MM.1S (cell line): ENCODE data around the gene ETV6.

ENCODE experiments used
- DNase-seq: peaks from one replicate; pipeline ENCODE4 v3.0.0-alpha.2; 2015
- H2AFZ ChIP-seq: fragments of 300-600 bp; sonication (generic); 2 replicates; pipeline ENCODE4 v1.6.0; 2016; ENCODE audit warnings: antibody characterized with exemption, low read length
- H3F3A ChIP-seq: fragments of 300-600 bp; sonication (generic); 2 replicates; pipeline ENCODE4 v1.6.1; 2016; ENCODE audit warnings: mild to moderate bottlenecking, antibody characterized with exemption, low read length, moderate library complexity, mixed read lengths; ENCODE audit not compliant: insufficient read depth
- H3K27ac ChIP-seq: fragments of 300-600 bp; sonication (generic); 2 replicates; pipeline ENCODE4 v1.5.1; 2016; ENCODE audit warnings: mild to moderate bottlenecking, low read length
- H3K27me3 ChIP-seq: fragments of 300-600 bp; sonication (generic); replicated peaks from 2 replicates; pipeline ENCODE4 v1.6.0; 2016; ENCODE audit warnings: low read length; ENCODE audit not compliant: insufficient read depth
- H3K36me3 ChIP-seq: fragments of 300-600 bp; sonication (generic); replicated peaks from 2 replicates; pipeline ENCODE4 v1.6.1; 2016; ENCODE audit warnings: mild to moderate bottlenecking, low read length, mixed read lengths; ENCODE audit not compliant: insufficient read depth
- H3K4me1 ChIP-seq: fragments of 300-600 bp; sonication (generic); 2 replicates; pipeline ENCODE4 v1.6.1; 2016; ENCODE audit warnings: low read length, mixed read lengths
- H3K4me2 ChIP-seq: fragments of 300-600 bp; sonication (generic); 2 replicates; pipeline ENCODE4 v1.6.0; 2016; ENCODE audit warnings: low read depth, low read length
- H3K4me3 ChIP-seq: fragments of 300-600 bp; sonication (generic); 2 replicates; pipeline ENCODE4 v1.5.1; 2016; ENCODE audit warnings: low read length, mixed read lengths
- H3K79me2 ChIP-seq: fragments of 300-600 bp; sonication (generic); 2 replicates; pipeline ENCODE4 v1.6.1; 2016; ENCODE audit warnings: mixed run types, low read length, mixed read lengths
- H3K9ac ChIP-seq: fragments of 300-600 bp; sonication (generic); 2 replicates; pipeline ENCODE4 v1.6.1; 2016; ENCODE audit warnings: low read length, mixed read lengths
- H3K9me2 ChIP-seq: fragments of 300-600 bp; sonication (generic); replicated peaks from 2 replicates; pipeline ENCODE4 v1.6.1; 2016; ENCODE audit warnings: mild to moderate bottlenecking, low read length, mixed read lengths; ENCODE audit not compliant: insufficient read depth
- H3K9me3 ChIP-seq: fragments of 300-600 bp; sonication (generic); replicated peaks from 2 replicates; pipeline ENCODE4 v1.6.1; 2016; ENCODE audit warnings: mild to moderate bottlenecking, low read length, mixed read lengths; ENCODE audit not compliant: insufficient read depth
- H4K20me1 ChIP-seq: fragments of 300-600 bp; sonication (generic); 2 replicates; pipeline ENCODE4 v1.6.1; 2016; ENCODE audit warnings: mild to moderate bottlenecking, low read length, moderate library complexity, mixed read lengths; ENCODE audit not compliant: insufficient read depth
- EZH2 ChIP-seq: fragments of 300-600 bp; sonication (generic); optimal IDR thresholded peaks from 2 replicates; pipeline ENCODE3; 2017; ENCODE audit warnings: low read depth, mild to moderate bottlenecking, antibody characterized with exemption, low read length, mixed read lengths
- EZH2phosphoT487 ChIP-seq: fragments of 300-600 bp; sonication (generic); IDR thresholded peaks from 2 replicates; pipeline ENCODE4 v1.6.1; 2018; ENCODE audit warnings: antibody characterized with exemption, low read length
- TF ChIP-seq, protein P1 (sequence below): fragments of 300-600 bp; sonication (generic); IDR thresholded peaks from 2 replicates; pipeline ENCODE4 v1.5.1; 2016; ENCODE audit warnings: antibody characterized with exemption, low read length, mixed read lengths

ETV6 gene

GRCh38 chr12:11836282-11837151 is 187.0 kb downstream of the ETV6 start:
- H3K79me2 ChIP-seq = 0 out of 2 replicates have a peak, but pooled peaks cover 5% of the 10 kb centered on the region
- peak; percentile 79 for DNase-seq
- H3K4me3 ChIP-seq = peak overlapping the region; percentile 30; the same call in 1 of the 2 replicates
- peaks cover 25% of the 10 kb centered on the region for H3F3A ChIP-seq
- H2AFZ ChIP-seq = peak overlapping the region; percentile 19
- H3K27me3 ChIP-seq = no peaks in the 10 kb centered on the region
- H3K36me3 ChIP-seq = no peaks in the 10 kb centered on the region
- H3K4me2 ChIP-seq = peak overlapping the region; percentile 65
- no peaks in the 10 kb centered on the region for H3K9me3 ChIP-seq
- peak overlapping the region; percentile 30; the same call in 1 of the 2 replicates for H3K9ac ChIP-seq
- H3K4me1 ChIP-seq = peaks cover 44% of the 10 kb centered on the region
- TF ChIP-seq EZH2 (no peak), EZH2phosphoT487 (no peak)
- TF ChIP-seq, protein P1, sequence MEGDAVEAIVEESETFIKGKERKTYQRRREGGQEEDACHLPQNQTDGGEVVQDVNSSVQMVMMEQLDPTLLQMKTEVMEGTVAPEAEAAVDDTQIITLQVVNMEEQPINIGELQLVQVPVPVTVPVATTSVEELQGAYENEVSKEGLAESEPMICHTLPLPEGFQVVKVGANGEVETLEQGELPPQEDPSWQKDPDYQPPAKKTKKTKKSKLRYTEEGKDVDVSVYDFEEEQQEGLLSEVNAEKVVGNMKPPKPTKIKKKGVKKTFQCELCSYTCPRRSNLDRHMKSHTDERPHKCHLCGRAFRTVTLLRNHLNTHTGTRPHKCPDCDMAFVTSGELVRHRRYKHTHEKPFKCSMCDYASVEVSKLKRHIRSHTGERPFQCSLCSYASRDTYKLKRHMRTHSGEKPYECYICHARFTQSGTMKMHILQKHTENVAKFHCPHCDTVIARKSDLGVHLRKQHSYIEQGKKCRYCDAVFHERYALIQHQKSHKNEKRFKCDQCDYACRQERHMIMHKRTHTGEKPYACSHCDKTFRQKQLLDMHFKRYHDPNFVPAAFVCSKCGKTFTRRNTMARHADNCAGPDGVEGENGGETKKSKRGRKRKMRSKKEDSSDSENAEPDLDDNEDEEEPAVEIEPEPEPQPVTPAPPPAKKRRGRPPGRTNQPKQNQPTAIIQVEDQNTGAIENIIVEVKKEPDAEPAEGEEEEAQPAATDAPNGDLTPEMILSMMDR = no peak
- H3K9me2 ChIP-seq = no peaks in the 10 kb centered on the region
- no peaks in the 10 kb centered on the region for H4K20me1 ChIP-seq
- peak overlapping the region; percentile 72 for H3K27ac ChIP-seq

GRCh38 chr12:11837216-11837934 is 187.9 kb downstream of the ETV6 start:
- Histone ChIP-seq H3K27me3 (no peaks in the 10 kb centered on the region), H4K20me1 (no peaks in the 10 kb centered on the region), H3K4me1 (peaks cover 36% of the 10 kb centered on the region), H3K36me3 (no peaks in the 10 kb centered on the region), H3K9ac (peak overlapping the region; percentile 30; the same call in 1 of the 2 replicates), H3K4me3 (no peak overlapping the region), H3K79me2 (0 out of 2 replicates have a peak, but pooled peaks cover 5% of the 10 kb centered on the region), H2AFZ (no peak overlapping the region), H3F3A (peaks cover 25% of the 10 kb centered on the region), H3K27ac (peak overlapping the region; percentile 72; the same call in 1 of the 2 replicates), H3K9me2 (no peaks in the 10 kb centered on the region), H3K4me2 (peak overlapping the region; percentile 65), H3K9me3 (no peaks in the 10 kb centered on the region)
- TF ChIP-seq, protein P1 = no peak
- TF ChIP-seq EZH2 (no peak), EZH2phosphoT487 (no peak)
- DNase-seq = no peak

DNA sequence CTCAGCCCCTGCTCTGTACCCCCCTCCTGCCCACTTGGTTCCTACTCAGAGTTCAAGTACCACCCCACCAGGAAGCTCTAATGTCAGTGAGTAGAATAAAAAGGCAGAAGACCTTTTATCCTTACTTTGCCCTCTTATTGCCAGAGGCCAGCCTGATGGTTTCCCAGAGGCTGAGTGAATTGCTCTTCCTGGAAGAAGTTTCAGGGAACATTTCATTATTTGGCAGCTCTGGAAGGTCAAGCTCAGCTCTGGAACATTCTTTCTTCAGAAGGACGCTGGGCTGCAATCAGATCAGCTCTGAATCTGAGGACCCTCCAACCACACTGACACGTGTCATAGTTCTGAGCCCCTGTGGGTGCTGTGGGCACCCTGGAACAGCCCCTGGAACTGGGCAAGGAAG is 188.9 kb downstream of the ETV6 start:
- Histone ChIP-seq H3K79me2 (0 out of 2 replicates have a peak, but pooled peaks cover 5% of the 10 kb centered on the region), H3K4me3 (no peak overlapping the region), H3K9me3 (no peaks in the 10 kb centered on the region), H3K27me3 (no peaks in the 10 kb centered on the region), H3F3A (peaks cover 25% of the 10 kb centered on the region), H3K4me1 (peaks cover 33% of the 10 kb centered on the region), H3K36me3 (no peaks in the 10 kb centered on the region), H3K9me2 (no peaks in the 10 kb centered on the region), H4K20me1 (no peaks in the 10 kb centered on the region), H3K27ac (no peak overlapping the region), H2AFZ (no peak overlapping the region), H3K4me2 (no peak overlapping the region), H3K9ac (no peak overlapping the region)
- TF ChIP-seq EZH2phosphoT487 (no peak), EZH2 (no peak)
- TF ChIP-seq, protein P1 = no peak
- DNase-seq = no peak
